Activated T-cell treated with anti-CD3 and anti-CD28 coated beads, Interleukin-2, amount 50 U/mL, for 72 hours (primary cell): Measurements from ENCODE around the gene BMAL1. TPM values are rescaled to one million over a fixed set of nuclear protein-coding genes. Genes with fewer than 3 reads are reported as not detected.
"Not testable (repeated sequence)": the region's sequence is repeated elsewhere in the genome, so short reads cannot be mapped to it uniquely, and the experiment has no call there.

Experiments
- ATAC-seq, 2 donors: fragments of 150-1000 bp; cut with Tn5 transposase; replicated peaks in 1 of 2; 2 replicates each; pipeline ENCODE4 v1.10.0; 2021; ENCODE audit warnings: moderate library complexity in 2 of 2, mild to moderate bottlenecking in 1 of 2
- DNase-seq, 2 donors: peaks; one replicate each; pipeline ENCODE4 v3.0.0; 2021 to 2022; ENCODE audit warnings: mixed read lengths in 1 of 2
- H3K27ac Mint-ChIP-seq: one replicate; pipeline ENCODE4 v1.8.0; 2022; ENCODE audit warnings: mild to moderate bottlenecking, moderate library complexity, mixed read lengths
- H3K27me3 Mint-ChIP-seq: one replicate; pipeline ENCODE4 v1.8.0; 2022; ENCODE audit warnings: low read depth, mixed read lengths
- H3K36me3 Mint-ChIP-seq, 2 donors: one replicate each; pipeline ENCODE4 v1.8.0; 2022; ENCODE audit warnings: mixed read lengths in 2 of 2, mild to moderate bottlenecking in 1 of 2; ENCODE audit not compliant: insufficient read depth in 2 of 2
- H3K4me1 Mint-ChIP-seq: one replicate; pipeline ENCODE4 v1.8.0; 2022; ENCODE audit warnings: low read depth, mixed read lengths
- H3K4me3 Mint-ChIP-seq, 2 donors: one replicate each; pipeline ENCODE4 v1.8.0; 2022; ENCODE audit warnings: mild to moderate bottlenecking in 2 of 2, mixed read lengths in 2 of 2, moderate library complexity in 2 of 2
- H3K9me3 Mint-ChIP-seq, 2 donors: one replicate each; pipeline ENCODE4 v1.8.0; 2022; ENCODE audit warnings: mixed read lengths in 2 of 2
- total RNA-seq, 2 donors: library from RNA; stranded (reverse); gene quantifications; one replicate each; pipeline ENCODE4 v1.2.3, GENCODE V29; 2022

BMAL1 gene
- total RNA-seq, 2 donors from 2014 or later = 29.6 to 43.5 TPM

- peaks cover 23% of the 10 kb centered on the region for H3K27me3 Mint-ChIP-seq
- H3K9me3 Mint-ChIP-seq = no peaks in the 10 kb centered on the region
- DNase-seq (peak in 1 of 2 donors; percentile 4), ATAC-seq (peak in 1 of 2 donors; percentile 43)
- H3K27ac Mint-ChIP-seq = no peak overlapping the region
- H3K4me1 Mint-ChIP-seq = no peaks in the 10 kb centered on the region
- no peaks in the 10 kb centered on the region for H3K36me3 Mint-ChIP-seq
- no peak overlapping the region for H3K4me3 Mint-ChIP-seq
These were observed 27.6 kb upstream of the BMAL1 start for GRCh38 chr11:13249992-13250391.

DNA sequence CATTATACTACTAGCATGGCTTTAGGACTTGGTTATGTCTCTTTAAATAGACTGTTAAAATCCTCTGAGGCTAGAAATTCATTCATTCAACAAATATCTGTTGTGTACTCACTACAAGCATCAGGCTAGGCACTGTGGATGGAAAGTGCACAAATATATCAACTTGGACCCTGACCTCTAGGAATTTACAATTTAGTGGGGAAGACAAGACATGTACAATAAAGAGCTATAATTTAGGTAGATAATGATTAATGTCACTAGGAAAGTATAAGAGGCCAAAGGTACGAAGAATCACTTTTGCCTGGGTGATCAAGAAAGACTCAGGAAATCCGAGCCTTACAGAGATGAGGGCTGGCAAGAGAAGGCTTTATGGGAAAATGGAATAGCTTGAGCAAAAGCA, 25.6 kb upstream of the BMAL1 start:
- ATAC-seq (no peak), DNase-seq (no peak)
- Mint-ChIP-seq H3K4me1 (no peaks in the 10 kb centered on the region), H3K27ac (no peak overlapping the region), H3K9me3 (no peaks in the 10 kb centered on the region), H3K4me3 (no peak overlapping the region), H3K27me3 (peaks cover 8% of the 10 kb centered on the region), H3K36me3 (no peaks in the 10 kb centered on the region)

DNA sequence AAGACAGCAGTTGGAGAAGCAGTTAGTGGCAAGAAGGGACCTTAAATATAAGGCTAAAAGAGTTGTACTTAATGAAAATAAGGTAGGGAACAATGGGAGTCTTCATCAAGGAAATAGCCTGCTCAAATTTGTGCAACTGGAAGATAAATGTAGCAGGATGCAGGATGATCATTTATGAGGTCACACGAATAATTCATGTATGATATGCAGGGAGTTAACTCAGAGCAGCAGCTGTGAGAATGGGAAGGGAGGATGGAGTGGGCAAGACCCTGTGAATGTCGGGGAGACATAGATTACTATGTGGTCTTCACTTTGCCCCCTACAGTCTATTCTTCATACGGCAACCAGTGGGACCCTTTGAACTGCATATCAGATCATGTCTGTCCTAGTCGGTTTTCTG, 25.2 kb upstream of the BMAL1 start:
- H3K4me1 Mint-ChIP-seq = no peaks in the 10 kb centered on the region
- H3K27ac Mint-ChIP-seq = no peak overlapping the region
- ATAC-seq (no peak), DNase-seq (no peak)
- no peaks in the 10 kb centered on the region for H3K36me3 Mint-ChIP-seq
- no peak overlapping the region for H3K4me3 Mint-ChIP-seq
- no peaks in the 10 kb centered on the region for H3K9me3 Mint-ChIP-seq
- peaks cover 3% of the 10 kb centered on the region for H3K27me3 Mint-ChIP-seq

- no peak for ATAC-seq
These were observed 21.4 kb upstream of the BMAL1 start for GRCh38 chr11:13256216-13256615.

DNA sequence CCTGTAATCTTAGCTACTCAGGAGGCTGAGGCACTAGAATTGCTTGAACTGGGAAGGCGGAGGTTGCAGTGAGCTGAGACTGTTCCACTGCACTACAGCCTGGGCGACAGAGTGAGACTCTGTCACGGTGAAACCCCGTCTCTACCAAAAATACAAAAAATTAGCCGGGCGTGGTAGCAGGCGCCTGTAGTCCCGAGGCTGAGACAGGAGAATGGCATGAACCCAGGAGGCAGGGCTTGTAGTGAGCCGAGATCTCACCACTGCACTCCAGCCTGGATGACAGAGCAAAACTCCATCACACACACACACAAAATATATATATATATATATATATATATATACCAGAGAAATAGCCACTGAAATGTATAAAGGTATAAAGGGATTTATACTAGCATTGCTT, 19.5 kb upstream of the BMAL1 start:
- peaks cover 18% of the 10 kb centered on the region for H3K4me1 Mint-ChIP-seq
- not testable (repeated sequence) for H3K9me3 Mint-ChIP-seq, ATAC-seq, H3K27me3 Mint-ChIP-seq, DNase-seq, H3K36me3 Mint-ChIP-seq, H3K27ac Mint-ChIP-seq, H3K4me3 Mint-ChIP-seq

More at GRCh38 chr11:13256216-13256615, 21.4 kb upstream of the BMAL1 start:
- no peaks in the 10 kb centered on the region for H3K9me3 Mint-ChIP-seq
- peaks cover 6% of the 10 kb centered on the region for H3K27me3 Mint-ChIP-seq
- peaks cover 18% of the 10 kb centered on the region for H3K4me1 Mint-ChIP-seq
- no peak overlapping the region for H3K4me3 Mint-ChIP-seq
- H3K27ac Mint-ChIP-seq = no peak overlapping the region
- no peaks in the 10 kb centered on the region for H3K36me3 Mint-ChIP-seq
- DNase-seq = no peak

- no peak overlapping the region for H3K27ac Mint-ChIP-seq
- no peak for DNase-seq
- H3K4me3 Mint-ChIP-seq = peak overlapping the region; percentile 4 to 11
- no peaks in the 10 kb centered on the region for H3K9me3 Mint-ChIP-seq
- ATAC-seq = no peak
- H3K36me3 Mint-ChIP-seq = no peaks in the 10 kb centered on the region
- H3K27me3 Mint-ChIP-seq = peaks cover 10% of the 10 kb centered on the region
- H3K4me1 Mint-ChIP-seq = peaks cover 18% of the 10 kb centered on the region
These were observed 18.7 kb upstream of the BMAL1 start for GRCh38 chr11:13258855-13259254.

DNA sequence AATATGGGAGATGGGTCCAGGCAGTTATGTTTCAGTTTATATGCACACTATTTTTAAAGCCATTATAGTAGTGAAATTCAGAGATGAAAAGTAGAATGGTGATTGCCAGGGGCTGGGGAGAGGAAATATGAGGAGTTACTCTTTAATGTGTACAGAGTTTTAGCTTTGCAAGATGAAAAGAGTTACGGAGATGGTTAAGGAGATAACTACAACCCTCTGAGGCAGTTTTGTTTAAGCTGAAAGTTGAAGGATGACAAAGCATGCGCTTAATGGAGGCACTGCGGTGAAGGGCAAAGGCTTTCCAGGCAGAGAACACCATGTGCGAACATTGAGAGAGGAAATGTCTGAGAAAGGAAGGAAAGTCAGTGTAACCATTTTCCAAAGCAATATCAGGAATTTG, 18.2 kb upstream of the BMAL1 start:
- Mint-ChIP-seq H3K36me3 (no peaks in the 10 kb centered on the region), H3K27me3 (peaks cover 12% of the 10 kb centered on the region), H3K9me3 (no peaks in the 10 kb centered on the region), H3K4me1 (peaks cover 18% of the 10 kb centered on the region), H3K4me3 (peak overlapping the region; percentile 5 to 58), H3K27ac (no peak overlapping the region)
- no peak for DNase-seq
- peak in 1 of 2 donors; percentile 53 for ATAC-seq

DNA sequence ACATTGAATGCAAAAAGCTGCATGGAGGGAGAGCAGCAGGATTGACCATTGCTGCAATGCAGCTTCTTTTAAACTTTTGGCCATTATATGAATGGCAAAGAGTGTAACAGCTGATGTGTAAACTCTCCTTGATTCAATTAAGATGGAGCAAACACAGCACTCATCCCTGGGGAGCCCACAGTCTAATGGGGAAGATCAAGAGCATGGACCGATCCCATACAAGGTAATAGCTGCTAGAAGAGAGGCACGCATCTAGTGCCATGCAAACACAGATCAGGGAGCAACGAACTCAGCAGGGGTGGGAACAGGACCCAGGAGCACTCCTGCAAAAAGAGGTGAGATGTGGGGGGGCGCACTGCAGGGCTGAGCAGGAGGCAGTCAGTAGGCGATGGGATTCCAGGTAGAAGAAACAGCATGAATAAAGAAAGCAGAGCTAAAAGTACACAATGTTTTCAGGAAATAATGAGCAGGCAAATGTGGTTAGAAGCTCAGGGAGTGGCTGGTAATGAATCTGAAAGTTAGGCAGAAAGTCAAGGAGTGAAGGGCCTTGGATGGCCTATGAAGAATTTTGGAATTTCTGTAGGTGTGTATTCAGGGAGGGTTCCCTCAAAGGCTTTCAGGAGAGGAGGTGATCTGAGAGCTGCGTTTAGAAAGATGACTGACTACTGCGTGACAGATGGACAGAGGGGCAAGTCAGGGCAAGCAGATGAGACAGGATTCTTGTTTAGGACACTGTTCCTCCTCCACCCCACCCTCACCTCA, 17.2 kb upstream of the BMAL1 start:
- H3K4me3 Mint-ChIP-seq = no peak overlapping the region
- no peak for DNase-seq
- H3K36me3 Mint-ChIP-seq = no peaks in the 10 kb centered on the region
- peaks cover 18% of the 10 kb centered on the region for H3K4me1 Mint-ChIP-seq
- H3K9me3 Mint-ChIP-seq = no peaks in the 10 kb centered on the region
- H3K27ac Mint-ChIP-seq = no peak overlapping the region
- peaks cover 16% of the 10 kb centered on the region for H3K27me3 Mint-ChIP-seq
- ATAC-seq = no peak

GRCh38 chr11:13260963-13261588, 16.5 kb upstream of the BMAL1 start:
- H3K36me3 Mint-ChIP-seq = no peaks in the 10 kb centered on the region
- no peak for DNase-seq
- H3K4me3 Mint-ChIP-seq = no peak overlapping the region
- ATAC-seq = no peak
- H3K27ac Mint-ChIP-seq = no peak overlapping the region
- peaks cover 18% of the 10 kb centered on the region for H3K4me1 Mint-ChIP-seq
- no peaks in the 10 kb centered on the region for H3K9me3 Mint-ChIP-seq
- H3K27me3 Mint-ChIP-seq = peaks cover 22% of the 10 kb centered on the region

DNA sequence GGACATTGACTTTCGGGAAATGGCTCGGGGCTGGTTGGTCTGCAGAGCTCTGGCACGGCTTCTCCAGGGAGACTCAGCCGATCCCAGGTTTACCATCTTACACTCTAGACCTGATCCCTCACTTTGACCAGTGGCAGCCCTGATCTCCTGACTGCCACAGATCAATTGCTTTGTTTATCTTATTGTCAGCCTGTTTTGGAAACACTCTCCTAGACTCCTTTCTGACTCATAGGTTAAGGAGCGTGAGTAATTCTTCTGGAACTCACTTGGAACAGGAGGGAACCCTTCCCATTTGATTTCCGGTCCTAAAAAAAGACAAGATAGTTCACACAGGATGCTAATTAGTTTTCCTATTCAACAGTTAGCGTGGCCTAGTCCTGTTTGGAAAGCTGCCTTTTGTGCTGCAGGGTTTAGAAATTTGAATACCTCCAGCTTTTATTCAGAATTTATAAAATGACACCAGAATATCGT, 16.0 kb upstream of the BMAL1 start:
- peaks cover 18% of the 10 kb centered on the region for H3K4me1 Mint-ChIP-seq
- no peak overlapping the region for H3K27ac Mint-ChIP-seq
- H3K36me3 Mint-ChIP-seq = no peaks in the 10 kb centered on the region
- no peak for ATAC-seq
- peaks cover 26% of the 10 kb centered on the region for H3K27me3 Mint-ChIP-seq
- DNase-seq = no peak
- no peaks in the 10 kb centered on the region for H3K9me3 Mint-ChIP-seq
- H3K4me3 Mint-ChIP-seq = no peak overlapping the region

GRCh38 chr11:13262096-13262495, 15.5 kb upstream of the BMAL1 start:
- Mint-ChIP-seq H3K27ac (no peak overlapping the region), H3K4me3 (no peak overlapping the region), H3K27me3 (peaks cover 26% of the 10 kb centered on the region), H3K36me3 (no peaks in the 10 kb centered on the region), H3K9me3 (no peaks in the 10 kb centered on the region), H3K4me1 (peaks cover 18% of the 10 kb centered on the region)
- ATAC-seq (no peak), DNase-seq (no peak)

DNA sequence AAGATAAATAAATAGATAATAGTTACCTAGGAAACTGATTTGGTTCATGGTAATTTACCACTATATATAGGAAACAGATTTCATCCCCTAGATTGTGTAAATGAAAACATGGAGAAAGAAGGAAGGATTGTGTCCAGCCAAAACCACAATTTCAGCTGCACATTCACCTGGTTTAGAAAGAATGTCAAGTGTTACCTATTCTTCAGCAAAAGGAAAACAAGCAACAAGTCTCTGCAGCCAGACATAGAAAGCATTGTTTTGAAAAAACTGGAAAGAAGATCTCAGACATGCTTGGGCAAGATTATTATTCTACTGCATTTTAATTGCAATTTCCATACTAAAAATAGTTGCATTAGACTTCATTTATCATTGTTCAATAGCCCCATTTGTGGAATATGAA, 8.8 kb upstream of the BMAL1 start:
- DNase-seq (no peak), ATAC-seq (no peak)
- Mint-ChIP-seq H3K36me3 (no peaks in the 10 kb centered on the region), H3K4me1 (no peaks in the 10 kb centered on the region), H3K4me3 (no peak overlapping the region), H3K27me3 (peaks cover 53% of the 10 kb centered on the region), H3K27ac (no peak overlapping the region), H3K9me3 (no peaks in the 10 kb centered on the region)

DNA sequence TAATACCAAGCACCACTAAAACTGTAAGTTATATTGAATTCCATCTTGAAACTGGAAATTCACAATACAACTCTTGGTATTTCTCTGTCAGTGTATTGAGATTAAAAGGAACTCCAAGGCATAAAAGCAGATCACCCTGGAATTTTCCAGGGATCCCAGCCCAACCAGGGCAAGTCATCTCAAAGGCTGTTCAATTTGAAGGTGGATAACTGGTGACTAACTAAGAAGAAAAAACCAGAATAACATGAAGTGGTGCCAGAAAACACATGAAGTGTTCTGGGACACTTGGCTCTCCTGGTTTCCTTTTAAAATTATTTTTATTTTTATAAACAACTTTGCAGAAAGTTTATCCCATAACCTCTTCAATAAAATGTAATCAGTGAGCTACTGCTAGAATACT, 7.8 kb upstream of the BMAL1 start:
- peaks cover 61% of the 10 kb centered on the region for H3K27me3 Mint-ChIP-seq
- DNase-seq = no peak

More for the DNA sequence above, 7.8 kb upstream of the BMAL1 start:
- H3K9me3 Mint-ChIP-seq = no peaks in the 10 kb centered on the region
- H3K4me1 Mint-ChIP-seq = no peaks in the 10 kb centered on the region
- no peak overlapping the region for H3K4me3 Mint-ChIP-seq
- H3K36me3 Mint-ChIP-seq = no peaks in the 10 kb centered on the region
- no peak for ATAC-seq
- H3K27ac Mint-ChIP-seq = no peak overlapping the region
